ENCODE data around the gene GINS1.

DNA sequence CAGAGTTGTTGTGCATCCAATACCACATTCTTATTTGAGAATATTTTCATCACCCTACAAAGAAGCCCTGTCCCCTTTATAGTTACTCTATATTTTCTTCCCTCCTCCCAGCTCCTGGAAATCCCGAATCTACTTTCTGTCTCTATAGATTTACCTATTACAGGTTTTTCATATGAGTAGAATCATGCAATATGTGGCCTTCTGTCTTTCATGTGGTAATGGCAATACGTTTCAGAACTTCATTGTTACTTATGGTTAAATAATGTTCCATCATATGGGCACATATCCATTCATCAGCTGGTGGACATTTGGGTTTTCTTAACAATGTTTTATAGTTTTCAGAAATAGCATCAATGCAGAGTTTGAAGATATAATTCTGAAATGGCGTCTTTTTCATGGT, 17.1 kb downstream of the GINS1 start:
- TF ChIP-seq, protein P1, sequence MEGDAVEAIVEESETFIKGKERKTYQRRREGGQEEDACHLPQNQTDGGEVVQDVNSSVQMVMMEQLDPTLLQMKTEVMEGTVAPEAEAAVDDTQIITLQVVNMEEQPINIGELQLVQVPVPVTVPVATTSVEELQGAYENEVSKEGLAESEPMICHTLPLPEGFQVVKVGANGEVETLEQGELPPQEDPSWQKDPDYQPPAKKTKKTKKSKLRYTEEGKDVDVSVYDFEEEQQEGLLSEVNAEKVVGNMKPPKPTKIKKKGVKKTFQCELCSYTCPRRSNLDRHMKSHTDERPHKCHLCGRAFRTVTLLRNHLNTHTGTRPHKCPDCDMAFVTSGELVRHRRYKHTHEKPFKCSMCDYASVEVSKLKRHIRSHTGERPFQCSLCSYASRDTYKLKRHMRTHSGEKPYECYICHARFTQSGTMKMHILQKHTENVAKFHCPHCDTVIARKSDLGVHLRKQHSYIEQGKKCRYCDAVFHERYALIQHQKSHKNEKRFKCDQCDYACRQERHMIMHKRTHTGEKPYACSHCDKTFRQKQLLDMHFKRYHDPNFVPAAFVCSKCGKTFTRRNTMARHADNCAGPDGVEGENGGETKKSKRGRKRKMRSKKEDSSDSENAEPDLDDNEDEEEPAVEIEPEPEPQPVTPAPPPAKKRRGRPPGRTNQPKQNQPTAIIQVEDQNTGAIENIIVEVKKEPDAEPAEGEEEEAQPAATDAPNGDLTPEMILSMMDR (IDR thresholded peaks at IDR 0.05; ENCODE audit: low read length), result no peak
- no peak for TF ChIP-seq EZH2 (IDR thresholded peaks at IDR 0.05; ENCODE audit: borderline replicate concordance, low read length)
